DOHH2 (cell line): ENCODE measurements around the gene RABGAP1L.
A peak's percentile ranks its signal among the peaks of the same experiment; 100 is the strongest.

Experiments used
- H3F3A ChIP-seq: fragments of 200-600 bp; sonication (generic), shearing (Covaris generic); 2 replicates; pipeline ENCODE4 v1.6.0; 2016; ENCODE audit warnings: antibody characterized with exemption, mild to moderate bottlenecking; ENCODE audit not compliant: control insufficient read depth, insufficient read depth
- H3K27ac ChIP-seq: fragments of 200-600 bp; sonication (generic); 2 replicates; pipeline ENCODE4 v1.5.1; 2014; ENCODE audit warnings: low read depth, mild to moderate bottlenecking, low read length, moderate library complexity
- H3K27me3 ChIP-seq: fragments of 200-600 bp; sonication (generic); 2 replicates; pipeline ENCODE4 v1.6.1; 2014; ENCODE audit warnings: mild to moderate bottlenecking, low read length, mixed read lengths; ENCODE audit not compliant: control insufficient read depth
- H3K36me3 ChIP-seq: fragments of 200-600 bp; sonication (generic); 2 replicates; pipeline ENCODE4 v1.6.1; 2014; ENCODE audit warnings: mild to moderate bottlenecking, low read length, moderate library complexity, mixed read lengths; ENCODE audit not compliant: control insufficient read depth
- H3K4me1 ChIP-seq: fragments of 200-600 bp; sonication (generic); 2 replicates; pipeline ENCODE4 v1.6.1; 2014; ENCODE audit warnings: mild to moderate bottlenecking, low read length, mixed read lengths; ENCODE audit not compliant: control insufficient read depth
- H3K4me2 ChIP-seq: fragments of 200-600 bp; sonication (generic); 2 replicates; pipeline ENCODE4 v1.6.0; 2014; ENCODE audit warnings: mild to moderate bottlenecking, low read length, moderate library complexity
- H3K4me3 ChIP-seq: fragments of 200-600 bp; sonication (generic); 2 replicates; pipeline ENCODE4 v1.5.1; 2014; ENCODE audit warnings: mild to moderate bottlenecking, low read length, mixed read lengths
- H3K79me2 ChIP-seq: fragments of 200-600 bp; sonication (generic); 2 replicates; pipeline ENCODE4 v1.6.1; 2014; ENCODE audit warnings: mild to moderate bottlenecking, low read length, mixed read lengths; ENCODE audit not compliant: control insufficient read depth
- H3K9me2 ChIP-seq: fragments of 200-600 bp; sonication (generic); replicated peaks from 2 replicates; pipeline ENCODE4 v1.6.1; 2014; ENCODE audit warnings: mild to moderate bottlenecking, low read length, mixed read lengths; ENCODE audit not compliant: control insufficient read depth
- H3K9me3 ChIP-seq: fragments of 200-600 bp; sonication (generic); 2 replicates; pipeline ENCODE4 v1.6.1; 2014; ENCODE audit warnings: antibody characterized with exemption, low read length, mixed read lengths; ENCODE audit not compliant: control insufficient read depth, insufficient read depth
- H4K20me1 ChIP-seq: fragments of 200-600 bp; sonication (generic); 2 replicates; pipeline ENCODE4 v1.6.0; 2014; ENCODE audit warnings: low read depth, mild to moderate bottlenecking, antibody characterized with exemption, low read length, moderate library complexity; ENCODE audit not compliant: control insufficient read depth, insufficient read depth
- EZH2phosphoT487 ChIP-seq: fragments of 200-600 bp; sonication (generic); IDR thresholded peaks from 2 replicates; pipeline ENCODE4 v1.6.1; 2017; ENCODE audit warnings: borderline replicate concordance, mild to moderate bottlenecking, antibody characterized with exemption, low read length, moderate library complexity, mixed read lengths
- TF ChIP-seq, protein P1 (sequence below): fragments of 200-600 bp; sonication (generic); IDR thresholded peaks from one replicate; pipeline ENCODE4 v1.5.1; 2014; ENCODE audit warnings: antibody characterized with exemption, mild to moderate bottlenecking, low read depth, low read length; ENCODE audit not compliant: poor library complexity, severe bottlenecking

RABGAP1L gene

DNA sequence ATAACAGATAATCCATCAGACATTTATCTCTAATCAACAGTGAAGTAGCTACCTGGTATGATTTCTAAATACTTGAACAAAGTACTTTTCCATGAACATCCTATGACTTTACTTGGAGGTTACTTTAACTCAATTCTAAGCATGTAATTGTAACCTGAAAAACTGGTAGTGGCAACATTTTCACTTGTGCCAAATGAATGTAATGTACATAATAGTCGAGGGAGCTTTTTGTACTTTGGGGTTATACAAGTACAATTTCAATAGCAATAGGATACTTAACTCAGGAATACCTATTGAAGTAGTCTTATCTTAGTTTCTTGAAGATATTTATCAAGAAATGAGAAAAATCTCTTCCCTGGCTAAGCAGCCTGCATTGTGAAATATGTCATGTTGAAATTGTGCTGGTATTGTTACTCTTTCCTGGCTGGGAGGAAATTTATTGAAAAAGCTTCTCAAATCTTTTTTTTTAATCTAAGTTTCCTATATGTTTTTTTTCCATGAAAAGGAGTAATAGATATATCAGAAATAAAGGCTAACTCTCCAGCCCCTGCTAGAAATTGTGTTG, 806.8 kb downstream of the RABGAP1L start:
- Histone ChIP-seq H3K79me2 (no peaks in the 10 kb centered on the region), H3K36me3 (peaks cover 17% of the 10 kb centered on the region), H3K27ac (peak overlapping the region; percentile 66), H3K9me2 (no peaks in the 10 kb centered on the region), H3K4me3 (peak overlapping the region; percentile 57), H3K9me3 (no peaks in the 10 kb centered on the region), H3K4me2 (peak overlapping the region; percentile 63), H4K20me1 (no peaks in the 10 kb centered on the region), H3K4me1 (peaks cover 80% of the 10 kb centered on the region), H3K27me3 (no peaks in the 10 kb centered on the region), H3F3A (peaks cover 30% of the 10 kb centered on the region)
- no peak for TF ChIP-seq EZH2phosphoT487
- TF ChIP-seq, protein P1, sequence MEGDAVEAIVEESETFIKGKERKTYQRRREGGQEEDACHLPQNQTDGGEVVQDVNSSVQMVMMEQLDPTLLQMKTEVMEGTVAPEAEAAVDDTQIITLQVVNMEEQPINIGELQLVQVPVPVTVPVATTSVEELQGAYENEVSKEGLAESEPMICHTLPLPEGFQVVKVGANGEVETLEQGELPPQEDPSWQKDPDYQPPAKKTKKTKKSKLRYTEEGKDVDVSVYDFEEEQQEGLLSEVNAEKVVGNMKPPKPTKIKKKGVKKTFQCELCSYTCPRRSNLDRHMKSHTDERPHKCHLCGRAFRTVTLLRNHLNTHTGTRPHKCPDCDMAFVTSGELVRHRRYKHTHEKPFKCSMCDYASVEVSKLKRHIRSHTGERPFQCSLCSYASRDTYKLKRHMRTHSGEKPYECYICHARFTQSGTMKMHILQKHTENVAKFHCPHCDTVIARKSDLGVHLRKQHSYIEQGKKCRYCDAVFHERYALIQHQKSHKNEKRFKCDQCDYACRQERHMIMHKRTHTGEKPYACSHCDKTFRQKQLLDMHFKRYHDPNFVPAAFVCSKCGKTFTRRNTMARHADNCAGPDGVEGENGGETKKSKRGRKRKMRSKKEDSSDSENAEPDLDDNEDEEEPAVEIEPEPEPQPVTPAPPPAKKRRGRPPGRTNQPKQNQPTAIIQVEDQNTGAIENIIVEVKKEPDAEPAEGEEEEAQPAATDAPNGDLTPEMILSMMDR, result no peak

- no peak for TF ChIP-seq EZH2phosphoT487
- TF ChIP-seq, protein P1, result no peak
- peaks cover 28% of the 10 kb centered on the region for H3F3A ChIP-seq
- H3K4me2 ChIP-seq, result peak overlapping the region; percentile 58
- H3K4me1 ChIP-seq, result peaks cover 83% of the 10 kb centered on the region
- H3K9me2 ChIP-seq, result no peaks in the 10 kb centered on the region
- H3K9me3 ChIP-seq, result no peaks in the 10 kb centered on the region
- H3K79me2 ChIP-seq, result no peaks in the 10 kb centered on the region
- H3K4me3 ChIP-seq, result peak overlapping the region; percentile 35
- H3K27ac ChIP-seq, result peak overlapping the region; percentile 53
- no peaks in the 10 kb centered on the region for H3K27me3 ChIP-seq
- H3K36me3 ChIP-seq, result peaks cover 26% of the 10 kb centered on the region
- H4K20me1 ChIP-seq, result no peaks in the 10 kb centered on the region
These were observed 808.8 kb downstream of the RABGAP1L start for GRCh38 chr1:174967845-174968705.

- Histone ChIP-seq H3F3A (peaks cover 21% of the 10 kb centered on the region), H3K27me3 (no peaks in the 10 kb centered on the region), H4K20me1 (no peaks in the 10 kb centered on the region), H3K79me2 (no peaks in the 10 kb centered on the region), H3K4me3 (peak overlapping the region; percentile 35), H3K4me1 (peaks cover 76% of the 10 kb centered on the region), H3K27ac (peak overlapping the region; percentile 53), H3K4me2 (peak overlapping the region; percentile 58), H3K36me3 (peaks cover 26% of the 10 kb centered on the region), H3K9me3 (no peaks in the 10 kb centered on the region), H3K9me2 (no peaks in the 10 kb centered on the region)
- no peak for TF ChIP-seq EZH2phosphoT487
- TF ChIP-seq, protein P1, result no peak
These were observed 809.5 kb downstream of the RABGAP1L start for GRCh38 chr1:174968750-174969244.
